GM12865 (cell line): ENCODE measurements around the gene H2BK1.

Experiments
- DNase-seq: peaks from one replicate; pipeline ENCODE4 v3.0.0; 2010; ENCODE audit warnings: low read depth
- H3K4me3 ChIP-seq: 2 replicates; pipeline ENCODE4 v1.5.1; 2011; ENCODE audit warnings: mild to moderate bottlenecking, low read depth, low read length, control low read depth
- CTCF ChIP-seq: IDR thresholded peaks from 2 replicates; pipeline ENCODE4 v1.5.1; 2011; ENCODE audit warnings: low read length, control low read depth, low read depth, inconsistent platforms; ENCODE audit not compliant: insufficient read depth; ENCODE audit errors: missing control alignments

The H2BK1 gene

GRCh38 chr7:151208253-151208862 lies 1.9 kb downstream of the H2BK1 start:
- no peak for DNase-seq
- H3K4me3 ChIP-seq, result no peak overlapping the region
- TF ChIP-seq CTCF, result no peak

DNA sequence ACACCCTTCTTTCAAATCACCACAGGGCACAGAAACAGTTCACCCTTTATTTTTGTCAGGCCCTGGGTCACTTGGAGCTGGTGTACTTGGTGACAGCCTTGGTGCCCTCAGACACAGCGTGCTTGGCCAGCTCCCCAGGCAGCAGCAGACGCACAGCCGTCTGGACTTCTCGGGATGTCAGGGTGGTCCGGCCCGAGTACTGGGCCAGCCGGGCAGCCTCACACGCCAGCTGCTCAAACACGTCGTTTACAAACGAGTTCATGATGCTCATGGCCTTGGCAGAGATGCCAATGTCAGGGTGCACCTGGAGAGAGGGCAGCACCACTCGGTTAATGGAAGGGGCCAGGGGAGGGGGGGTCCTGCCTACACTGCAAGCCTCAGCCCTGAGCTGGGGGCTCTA lies 2.5 kb downstream of the H2BK1 start:
- no peak for TF ChIP-seq CTCF
- DNase-seq, result no peak
- H3K4me3 ChIP-seq, result no peak overlapping the region

GRCh38 chr7:151207315-151207714 lies 3.0 kb downstream of the H2BK1 start:
- H3K4me3 ChIP-seq, result no peak overlapping the region
- TF ChIP-seq CTCF, result no peak
- DNase-seq, result no peak

GRCh38 chr7:151206914-151207313 lies 3.4 kb downstream of the H2BK1 start:
- H3K4me3 ChIP-seq, result no peak overlapping the region
- TF ChIP-seq CTCF, result no peak
- DNase-seq, result no peak

DNA sequence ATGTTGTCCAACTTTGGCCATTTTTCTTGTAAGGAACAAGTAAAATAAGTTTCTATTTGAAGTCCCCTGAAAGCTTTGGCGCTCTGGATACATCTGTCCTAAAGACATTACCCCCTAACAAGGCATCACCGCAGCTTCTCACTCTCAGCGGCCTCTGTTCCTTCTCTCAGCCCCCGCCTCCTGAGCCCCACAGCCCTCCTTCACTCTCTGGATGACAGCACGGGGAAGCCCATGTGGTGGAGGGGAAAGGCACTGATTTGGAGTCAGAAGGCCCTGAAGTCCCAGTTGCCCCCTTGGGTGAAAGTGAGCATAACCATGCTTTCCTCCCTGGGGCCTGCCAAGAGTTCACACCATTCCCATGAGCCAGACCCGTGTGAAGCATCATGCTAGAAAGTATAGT lies 4.6 kb downstream of the H2BK1 start:
- DNase-seq, result peak; percentile 11
- TF ChIP-seq CTCF, result no peak
- no peak overlapping the region for H3K4me3 ChIP-seq

GRCh38 chr7:151204383-151205032 lies 5.8 kb downstream of the H2BK1 start:
- DNase-seq, result no peak
- TF ChIP-seq CTCF, result no peak
- H3K4me3 ChIP-seq, result no peak overlapping the region

GRCh38 chr7:151202836-151203235 lies 7.5 kb downstream of the H2BK1 start:
- DNase-seq, result no peak
- no peak for TF ChIP-seq CTCF
- no peak overlapping the region for H3K4me3 ChIP-seq
